ENCODE results near the gene TMEM151A.

DNA sequence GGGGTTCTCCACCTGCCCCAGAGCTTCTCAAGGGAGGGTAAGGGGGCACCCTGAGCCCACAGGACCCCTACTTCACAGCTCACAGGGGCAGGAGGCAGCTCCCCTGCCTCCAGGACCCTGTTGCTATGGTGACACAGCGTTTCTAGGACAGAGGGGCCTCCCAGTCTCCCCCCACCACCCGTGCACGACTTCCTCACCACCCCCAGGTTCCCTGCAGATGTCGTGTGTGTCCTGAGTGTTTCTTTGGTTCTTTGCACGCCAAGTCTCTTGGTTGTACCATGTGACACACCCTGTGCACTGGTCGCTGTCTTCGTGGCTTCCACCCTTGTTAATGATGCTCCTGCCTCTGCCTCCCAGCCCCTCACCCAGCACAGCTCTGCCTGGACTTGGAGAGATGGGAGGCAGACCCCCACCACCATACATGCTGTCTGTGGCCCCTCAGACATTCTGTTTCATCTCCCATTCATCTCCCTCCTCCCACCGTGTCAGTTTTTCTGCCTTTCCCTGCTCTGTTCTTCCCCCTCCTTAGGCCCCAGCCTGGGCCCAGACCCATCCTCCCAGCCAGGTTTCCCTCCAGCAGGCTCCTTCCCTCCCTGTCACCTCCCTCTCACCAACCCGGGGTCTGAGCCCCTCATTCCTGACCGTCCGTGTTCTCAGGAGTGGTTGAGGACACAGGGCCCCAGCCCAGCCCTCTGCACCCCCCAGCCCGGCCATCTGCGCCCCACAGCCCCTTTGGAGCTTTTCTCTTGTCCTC lies 47.7 kb upstream of the TMEM151A start:
- TF ChIP-seq, protein P1, sequence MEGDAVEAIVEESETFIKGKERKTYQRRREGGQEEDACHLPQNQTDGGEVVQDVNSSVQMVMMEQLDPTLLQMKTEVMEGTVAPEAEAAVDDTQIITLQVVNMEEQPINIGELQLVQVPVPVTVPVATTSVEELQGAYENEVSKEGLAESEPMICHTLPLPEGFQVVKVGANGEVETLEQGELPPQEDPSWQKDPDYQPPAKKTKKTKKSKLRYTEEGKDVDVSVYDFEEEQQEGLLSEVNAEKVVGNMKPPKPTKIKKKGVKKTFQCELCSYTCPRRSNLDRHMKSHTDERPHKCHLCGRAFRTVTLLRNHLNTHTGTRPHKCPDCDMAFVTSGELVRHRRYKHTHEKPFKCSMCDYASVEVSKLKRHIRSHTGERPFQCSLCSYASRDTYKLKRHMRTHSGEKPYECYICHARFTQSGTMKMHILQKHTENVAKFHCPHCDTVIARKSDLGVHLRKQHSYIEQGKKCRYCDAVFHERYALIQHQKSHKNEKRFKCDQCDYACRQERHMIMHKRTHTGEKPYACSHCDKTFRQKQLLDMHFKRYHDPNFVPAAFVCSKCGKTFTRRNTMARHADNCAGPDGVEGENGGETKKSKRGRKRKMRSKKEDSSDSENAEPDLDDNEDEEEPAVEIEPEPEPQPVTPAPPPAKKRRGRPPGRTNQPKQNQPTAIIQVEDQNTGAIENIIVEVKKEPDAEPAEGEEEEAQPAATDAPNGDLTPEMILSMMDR (conservative IDR thresholded peaks at IDR 0.05; ENCODE audit: low read depth, low read length): no peak
- TF ChIP-seq EZH2 (IDR thresholded peaks at IDR 0.05; ENCODE audit: borderline replicate concordance, low read depth, low read length, poor library complexity, severe bottlenecking): no peak

All from A673 (cell line).